ENCODE results near the gene UNC119.

UNC119 gene

GRCh38 chr17:28572259-28573039 is 20.0 kb upstream of the UNC119 start:
- DNase-seq = no peak

GRCh38 chr17:28571361-28572122 is 19.1 kb upstream of the UNC119 start, which contains the start of gene PIGS:
TSS of gene PIGS (minus strand) at chr17:28571524. CDS start at chr17:28571496, 28 bp downstream.
- DNase-seq = peak; percentile 89 to 91

- peak; percentile 35 to 51 for DNase-seq
These were observed 18.4 kb upstream of the UNC119 start for GRCh38 chr17:28570716-28571360.

- no peak for DNase-seq
These were observed 17.0 kb upstream of the UNC119 start for GRCh38 chr17:28569446-28569845.

- no peak for DNase-seq
These were observed 15.2 kb upstream of the UNC119 start for GRCh38 chr17:28567604-28568003.

GRCh38 chr17:28563475-28563874 is 11.1 kb upstream of the UNC119 start:
- no peak for DNase-seq

- DNase-seq = no peak
These were observed 2.6 kb upstream of the UNC119 start for GRCh38 chr17:28555022-28555421.

- no peak for DNase-seq
These were observed 2.1 kb upstream of the UNC119 start for GRCh38 chr17:28554565-28554964.

- no peak for DNase-seq
These were observed 629 bp upstream of the UNC119 start for GRCh38 chr17:28553000-28553505.

- DNase-seq = no peak
These were observed 826 bp downstream of the UNC119 start for GRCh38 chr17:28551421-28552175.

- no peak for DNase-seq
These were observed 1.6 kb downstream of the UNC119 start for GRCh38 chr17:28550858-28551257.

GRCh38 chr17:28549236-28550132 is 2.9 kb downstream of the UNC119 start:
- peak; percentile 79 for DNase-seq

GRCh38 chr17:28548417-28549130 is 3.9 kb downstream of the UNC119 start:
- no peak for DNase-seq

GRCh38 chr17:28547623-28548416 is 4.6 kb downstream of the UNC119 start:
- peak; percentile 73 to 77 for DNase-seq

GRCh38 chr17:28547096-28547622 is 5.3 kb downstream of the UNC119 start:
- DNase-seq = no peak

GRCh38 chr17:28545787-28546415 is 6.5 kb downstream of the UNC119 start:
- DNase-seq = no peak

- no peak for DNase-seq
These were observed 7.3 kb downstream of the UNC119 start for GRCh38 chr17:28545141-28545503.

- no peak for DNase-seq
These were observed 7.9 kb downstream of the UNC119 start for GRCh38 chr17:28544402-28545140.

- no peak for DNase-seq
These were observed 11.0 kb downstream of the UNC119 start for GRCh38 chr17:28541439-28541838.
